ENCODE measurements around the gene PNP. TPM values are rescaled to one million over a fixed set of nuclear protein-coding genes. Genes with fewer than 3 reads are reported as not detected.

PNP gene
- 10 to 100 TPM; 17.5 to 47.3 (median 35.7) TPM for total RNA-seq

DNA sequence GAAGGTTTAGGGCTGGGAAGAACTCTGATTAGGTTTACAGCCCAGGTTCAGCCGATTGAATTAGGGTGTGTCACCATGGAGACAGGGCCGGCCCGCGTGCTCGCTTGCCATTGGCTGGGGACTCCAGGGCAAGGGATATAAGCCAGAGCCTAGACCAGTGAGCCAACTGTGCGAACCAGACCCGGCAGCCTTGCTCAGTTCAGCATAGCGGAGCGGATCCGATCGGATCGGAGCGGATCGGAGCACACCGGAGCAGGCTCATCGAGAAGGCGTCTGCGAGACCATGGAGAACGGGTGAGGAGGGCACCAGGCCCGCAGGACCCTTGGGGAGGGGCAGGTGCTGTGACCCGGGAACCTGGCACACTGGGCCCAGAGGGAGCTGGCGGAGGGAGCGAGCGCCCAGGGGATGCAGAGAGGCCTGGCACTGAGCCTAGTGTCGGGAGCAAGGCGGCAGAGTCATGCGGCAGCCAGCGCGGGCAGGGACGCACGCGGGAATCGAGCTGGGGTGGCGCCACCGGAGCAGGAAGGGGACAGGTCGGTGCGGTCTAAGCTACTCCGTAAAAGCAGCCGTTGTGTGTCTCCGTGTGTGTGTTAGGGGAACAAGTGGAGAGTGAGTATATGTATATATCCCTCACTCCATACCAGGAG is at the start of gene PNP:
Gene PNP (plus strand): TSS at position 165 of the 648 bp plus-strand sequence. CDS start 119 bp downstream, at position 284.
- TF ChIP-seq CTCF (IDR thresholded peaks at IDR 0.05; ENCODE audit: low read depth): no peak

GRCh38 chr14:20419419-20419818 is 49.8 kb upstream of the PNP start:
- no peak for TF ChIP-seq CTCF (IDR thresholded peaks at IDR 0.05; ENCODE audit: low read depth)

GRCh38 chr14:20421267-20421666 is 47.9 kb upstream of the PNP start:
- no peak for TF ChIP-seq CTCF (IDR thresholded peaks at IDR 0.05; ENCODE audit: low read depth)

- TF ChIP-seq CTCF (IDR thresholded peaks at IDR 0.05; ENCODE audit: low read depth): no peak
These were observed 46.3 kb upstream of the PNP start for GRCh38 chr14:20422886-20423285.

GRCh38 chr14:20424851-20425250 is 44.4 kb upstream of the PNP start:
- no peak for TF ChIP-seq CTCF (IDR thresholded peaks at IDR 0.05; ENCODE audit: low read depth)

- TF ChIP-seq CTCF (IDR thresholded peaks at IDR 0.05; ENCODE audit: low read depth): no peak
These were observed 41.8 kb upstream of the PNP start for GRCh38 chr14:20427231-20428009.

- no peak for TF ChIP-seq CTCF (IDR thresholded peaks at IDR 0.05; ENCODE audit: low read depth)
These were observed 41.2 kb upstream of the PNP start for GRCh38 chr14:20428010-20428365.

All from subcutaneous adipose tissue (tissue), 4 donors.